Activated CD4-positive, alpha-beta memory T cell treated with anti-CD3 and anti-CD28 coated beads for 36 hours (primary cell): ENCODE results near the gene TADA2A. TPM values are rescaled to one million over a fixed set of nuclear protein-coding genes. Genes with fewer than 3 reads are reported as not detected.

ENCODE experiments used
- CTCF ChIA-PET: fragments of 350-600 bp; sonication (Branson Sonifier 250); formaldehyde crosslinking; loops from one replicate; lab custom pipeline; 2021; ENCODE audit warnings: antibody characterized with exemption, inconsistent platforms; lab: Charles Lee
- POLR2A ChIA-PET: fragments of 350-600 bp; sonication (Branson Sonifier 250); formaldehyde crosslinking; loops from one replicate; lab custom pipeline; 2021; ENCODE audit warnings: antibody characterized with exemption; lab: Charles Lee
- DNase-seq: peaks from one replicate; pipeline ENCODE4 v3.0.0-alpha.2; 2020
- H3K27ac Mint-ChIP-seq: one replicate; pipeline ENCODE4 v1.8.0; 2021; ENCODE audit warnings: mixed read lengths
- H3K27me3 Mint-ChIP-seq: one replicate; pipeline ENCODE4 v1.8.0; 2021; ENCODE audit warnings: mixed read lengths
- H3K36me3 Mint-ChIP-seq: one replicate; pipeline ENCODE4 v1.8.0; 2021; ENCODE audit warnings: mixed read lengths
- H3K4me1 Mint-ChIP-seq: one replicate; pipeline ENCODE4 v1.8.0; 2021; ENCODE audit warnings: low read depth, mixed read lengths
- H3K4me3 Mint-ChIP-seq: one replicate; pipeline ENCODE4 v1.8.0; 2021; ENCODE audit warnings: mild to moderate bottlenecking, mixed read lengths
- H3K9me3 Mint-ChIP-seq: one replicate; pipeline ENCODE4 v1.8.0; 2021; ENCODE audit warnings: mixed read lengths
- intact Hi-C: fragments of 100-400 bp; cut with micrococcal nuclease; formaldehyde crosslinking; loops from one replicate; pipeline ENCODE4 v1.15.1; 2023
- total RNA-seq, 2 experiments: library from RNA; stranded (reverse); gene quantifications; one replicate each; pipeline ENCODE4 v1.2.3, GENCODE V29; 2021

Gene TADA2A
- total RNA-seq, 2 experiments from 2014 or later, result 35.8 to 36.5 TPM

DNA sequence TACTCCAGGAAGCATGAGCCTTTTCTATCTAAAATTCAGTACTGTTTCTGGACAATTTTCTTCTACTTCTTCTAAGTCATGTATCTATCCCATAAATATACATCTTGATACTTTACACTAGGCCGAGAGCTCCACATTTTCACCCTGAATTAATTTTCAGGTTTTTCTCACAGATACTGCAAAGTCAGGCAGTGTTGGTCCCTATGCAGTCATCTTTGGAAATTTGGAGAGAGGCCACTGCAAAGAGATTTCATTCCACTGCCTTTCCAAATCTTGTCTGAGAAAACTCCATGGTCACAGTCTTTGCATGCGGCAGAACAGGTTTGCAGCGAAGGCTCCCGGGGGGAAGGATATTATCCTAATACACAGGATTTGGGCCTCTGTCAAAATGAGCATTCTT lies 111.2 kb downstream of the TADA2A start:
- POLR2A ChIA-PET, result no interaction called here
- no peak overlapping the region for H3K27ac Mint-ChIP-seq
- intact Hi-C loops, result no loop called here
- H3K9me3 Mint-ChIP-seq, result no peaks in the 10 kb centered on the region
- peaks cover 2% of the 10 kb centered on the region for H3K4me1 Mint-ChIP-seq
- CTCF ChIA-PET, result no interaction called here
- no peak overlapping the region for H3K4me3 Mint-ChIP-seq
- no peak for DNase-seq
- peaks cover 23% of the 10 kb centered on the region for H3K36me3 Mint-ChIP-seq
- no peaks in the 10 kb centered on the region for H3K27me3 Mint-ChIP-seq

DNA sequence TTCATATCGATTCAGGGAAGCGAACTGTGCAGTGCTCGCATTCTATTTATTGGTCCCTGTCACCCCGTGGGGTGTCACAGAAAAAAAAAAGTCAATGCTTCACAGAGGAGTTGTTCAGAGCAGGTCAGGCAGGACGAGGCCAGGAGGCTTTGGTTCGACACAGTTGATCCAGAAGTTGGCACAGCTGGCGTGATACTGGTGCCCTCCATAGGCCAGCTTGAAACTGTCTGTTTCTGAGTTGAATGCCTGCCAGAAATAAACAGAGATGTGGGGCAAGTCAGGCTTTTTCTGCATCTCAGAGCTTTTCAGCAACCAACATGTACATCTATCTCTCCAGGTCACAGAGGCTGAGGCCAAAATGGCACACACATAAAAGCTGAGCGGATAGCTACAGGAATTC lies 112.1 kb downstream of the TADA2A start:
- Mint-ChIP-seq H3K4me1 (peaks cover 2% of the 10 kb centered on the region), H3K9me3 (no peaks in the 10 kb centered on the region), H3K27ac (peak overlapping the region; percentile 69), H3K27me3 (no peaks in the 10 kb centered on the region), H3K36me3 (peaks cover 28% of the 10 kb centered on the region), H3K4me3 (no peak overlapping the region)
- ChIA-PET CTCF (interaction anchor here (1.0 kb wide), 1 partner anchor 325 kb away, joined by 3 read pairs; no protein-coding TSS in a partner anchor), POLR2A (no interaction called here)
- intact Hi-C loops, result no loop called here
- no peak for DNase-seq

- DNase-seq, result no peak
- intact Hi-C loops, result no loop called here
- Mint-ChIP-seq H3K36me3 (peaks cover 31% of the 10 kb centered on the region), H3K27ac (peak overlapping the region; percentile 69), H3K4me1 (peaks cover 2% of the 10 kb centered on the region), H3K27me3 (no peaks in the 10 kb centered on the region), H3K9me3 (no peaks in the 10 kb centered on the region), H3K4me3 (no peak overlapping the region)
- ChIA-PET POLR2A (no interaction called here), CTCF (interaction anchor here (1.0 kb wide), 1 partner anchor 324 kb away, joined by 3 read pairs; no protein-coding TSS in a partner anchor)
These were observed 112.7 kb downstream of the TADA2A start for GRCh38 chr17:37519251-37519985.

GRCh38 chr17:37520174-37520573 lies 113.5 kb downstream of the TADA2A start:
- DNase-seq, result no peak
- Mint-ChIP-seq H3K4me1 (peaks cover 2% of the 10 kb centered on the region), H3K27ac (peak overlapping the region; percentile 35), H3K36me3 (peaks cover 34% of the 10 kb centered on the region), H3K4me3 (no peak overlapping the region), H3K27me3 (no peaks in the 10 kb centered on the region), H3K9me3 (no peaks in the 10 kb centered on the region)
- intact Hi-C loops, result no loop called here
- ChIA-PET POLR2A (no interaction called here), CTCF (no interaction called here)

DNA sequence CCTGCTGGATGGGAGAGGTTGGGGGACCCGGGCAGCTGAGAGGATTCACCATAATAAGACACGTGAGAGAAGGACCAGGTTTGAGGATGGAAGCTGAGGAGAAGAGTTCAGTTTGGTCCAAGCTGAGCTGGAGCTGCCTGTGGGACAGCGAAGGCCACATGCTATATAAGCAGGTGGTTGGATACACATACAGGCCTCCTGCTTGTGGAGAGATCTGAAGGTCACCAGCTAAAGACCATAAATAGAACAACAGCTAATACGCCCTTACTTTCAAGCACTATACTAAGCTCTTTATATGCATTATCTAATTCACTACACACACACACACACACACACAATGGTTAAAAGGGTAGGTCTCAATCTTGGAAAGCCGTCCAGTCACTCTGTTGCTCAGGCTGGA lies 115.1 kb downstream of the TADA2A start:
- Mint-ChIP-seq H3K4me3 (no peak overlapping the region), H3K27ac (no peak overlapping the region), H3K9me3 (no peaks in the 10 kb centered on the region), H3K27me3 (no peaks in the 10 kb centered on the region), H3K36me3 (peaks cover 34% of the 10 kb centered on the region), H3K4me1 (peaks cover 2% of the 10 kb centered on the region)
- ChIA-PET CTCF (interaction anchor here (0.6 to 1.7 kb wide), 2 partner anchors 74 to 149 kb away, joined by 5 read pairs; no protein-coding TSS in a partner anchor), POLR2A (interaction anchor here (0.7 kb wide), 1 partner anchor 33 kb away, joined by 3 read pairs; no protein-coding TSS in a partner anchor)
- intact Hi-C loops, result no loop called here
- DNase-seq, result no peak

DNA sequence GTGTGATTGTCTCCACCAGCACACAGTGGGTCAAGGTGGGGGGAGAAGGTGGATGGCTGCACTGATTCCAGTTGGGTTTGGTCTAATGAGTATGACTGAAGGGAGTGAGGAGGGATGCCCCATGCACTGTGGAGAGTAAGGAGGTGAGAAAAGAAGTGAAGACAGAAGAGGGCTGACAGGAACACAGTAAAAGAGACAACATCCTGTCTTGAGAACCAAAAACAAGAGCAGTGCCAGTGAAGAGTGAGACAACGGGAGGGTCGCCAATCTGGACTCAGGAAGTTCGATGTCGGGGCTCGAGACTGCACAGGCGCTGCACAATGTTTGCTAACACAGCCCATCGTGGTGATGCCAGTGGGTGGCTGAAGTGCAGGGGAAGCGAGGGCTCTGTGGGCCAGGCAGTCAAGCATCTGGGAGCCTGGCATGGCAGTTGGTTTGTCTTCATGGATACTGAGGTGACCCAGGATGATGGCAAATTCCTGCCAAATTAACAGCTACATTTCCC lies 117.1 kb downstream of the TADA2A start:
- no peaks in the 10 kb centered on the region for H3K9me3 Mint-ChIP-seq
- intact Hi-C loops, result no loop called here

GRCh38 chr17:37527249-37527851 lies 120.7 kb downstream of the TADA2A start:
- H3K9me3 Mint-ChIP-seq, result no peaks in the 10 kb centered on the region
- H3K4me1 Mint-ChIP-seq, result no peaks in the 10 kb centered on the region
- ChIA-PET POLR2A (interaction anchor here (1.0 kb wide), 1 partner anchor 78 kb away, joined by 3 read pairs; no protein-coding TSS in a partner anchor), CTCF (interaction anchor here (0.7 to 3.4 kb wide), 12 partner anchors 15 to 289 kb away, joined by 3 to 31 read pairs (median 4); partner anchors contain the start of gene SYNRG)
- DNase-seq, result peak; percentile 20
- H3K27ac Mint-ChIP-seq, result no peak overlapping the region
- H3K4me3 Mint-ChIP-seq, result no peak overlapping the region
- H3K36me3 Mint-ChIP-seq, result peaks cover 20% of the 10 kb centered on the region
- H3K27me3 Mint-ChIP-seq, result no peaks in the 10 kb centered on the region
- intact Hi-C loops, result loop anchor here (1.0 kb wide), 1 partner anchor 264 kb away; no protein-coding TSS in a partner anchor

More for the DNA sequence above, 117.1 kb downstream of the TADA2A start:
- H3K4me3 Mint-ChIP-seq, result no peak overlapping the region
- H3K36me3 Mint-ChIP-seq, result peaks cover 27% of the 10 kb centered on the region
- ChIA-PET POLR2A (no interaction called here), CTCF (interaction anchor here (1.3 kb wide), 1 partner anchor 268 kb away, joined by 3 read pairs; no protein-coding TSS in a partner anchor)
- DNase-seq, result no peak
- no peak overlapping the region for H3K27ac Mint-ChIP-seq
- no peaks in the 10 kb centered on the region for H3K27me3 Mint-ChIP-seq
- H3K4me1 Mint-ChIP-seq, result peaks cover 2% of the 10 kb centered on the region

Other genes starting within 250 kb of the TADA2A start
- not detected for gene C17orf78, start 30.9 kb upstream of the TADA2A start, total RNA-seq
- gene ACACA, start 50 bp upstream of the TADA2A start, total RNA-seq, result 10 to 100 TPM; 58.2 to 64.4 TPM
- gene DUSP14, start 83.0 kb downstream of the TADA2A start, total RNA-seq, result 10 to 100 TPM; 17.4 to 19.0 TPM
- gene SYNRG, start 202.5 kb downstream of the TADA2A start, total RNA-seq, result 10 to 100 TPM; 44.4 to 45.2 TPM
- 10 to 100 TPM; 24.9 to 26.2 TPM for gene DDX52, start 236.6 kb downstream of the TADA2A start, total RNA-seq